ES-I3 (cell line): ENCODE data around the gene FCHSD2.

Experiments
- H3K36me3 ChIP-seq: 2 replicates; pipeline ENCODE4 v1.6.1; 2013; ENCODE audit warnings: mild to moderate bottlenecking, low read length, control low read depth, moderate library complexity; ENCODE audit not compliant: insufficient read depth
- H3K4me1 ChIP-seq: 2 replicates; pipeline ENCODE4 v1.6.1; 2013; ENCODE audit warnings: mild to moderate bottlenecking, control low read depth, low read length; ENCODE audit not compliant: insufficient read depth
- H3K9ac ChIP-seq: 2 replicates; pipeline ENCODE4 v1.6.1; 2013; ENCODE audit warnings: low read depth, mild to moderate bottlenecking, low read length, moderate library complexity
- H3K9me3 ChIP-seq: 2 replicates; pipeline ENCODE4 v1.6.1; 2013; ENCODE audit warnings: mild to moderate bottlenecking, low read length, moderate library complexity; ENCODE audit not compliant: control insufficient read depth, insufficient read depth

Gene FCHSD2

GRCh38 chr11:73018856-73019255 lies 123.3 kb downstream of the FCHSD2 start:
- Histone ChIP-seq H3K9me3 (peaks cover 1% of the 10 kb centered on the region; the same call in 1 of the 2 replicates), H3K9ac (no peak overlapping the region), H3K4me1 (peaks cover 3% of the 10 kb centered on the region), H3K36me3 (no peaks in the 10 kb centered on the region)

GRCh38 chr11:73017024-73017751 lies 124.9 kb downstream of the FCHSD2 start:
- no peak overlapping the region for H3K9ac ChIP-seq

GRCh38 chr11:73013021-73013420 lies 129.1 kb downstream of the FCHSD2 start:
- Histone ChIP-seq H3K9ac (no peak overlapping the region), H3K36me3 (no peaks in the 10 kb centered on the region), H3K9me3 (peaks cover 6% of the 10 kb centered on the region; the same call in 1 of the 2 replicates), H3K4me1 (peaks cover 27% of the 10 kb centered on the region)

More at GRCh38 chr11:73017024-73017751, 124.9 kb downstream of the FCHSD2 start:
- H3K36me3 ChIP-seq = no peaks in the 10 kb centered on the region
- no peaks in the 10 kb centered on the region for H3K9me3 ChIP-seq
- peaks cover 16% of the 10 kb centered on the region for H3K4me1 ChIP-seq

- Histone ChIP-seq H3K4me1 (peaks cover 27% of the 10 kb centered on the region), H3K9me3 (peaks cover 6% of the 10 kb centered on the region; the same call in 1 of the 2 replicates), H3K9ac (no peak overlapping the region), H3K36me3 (no peaks in the 10 kb centered on the region)
These were observed 129.8 kb downstream of the FCHSD2 start for GRCh38 chr11:73012121-73012863.

GRCh38 chr11:73011126-73011817 lies 130.8 kb downstream of the FCHSD2 start:
- peaks cover 27% of the 10 kb centered on the region for H3K4me1 ChIP-seq
- H3K9me3 ChIP-seq = peaks cover 6% of the 10 kb centered on the region; the same call in 1 of the 2 replicates
- no peak overlapping the region for H3K9ac ChIP-seq
- no peaks in the 10 kb centered on the region for H3K36me3 ChIP-seq

- Histone ChIP-seq H3K36me3 (no peaks in the 10 kb centered on the region), H3K4me1 (peaks cover 27% of the 10 kb centered on the region), H3K9ac (no peak overlapping the region), H3K9me3 (peaks cover 6% of the 10 kb centered on the region; the same call in 1 of the 2 replicates)
These were observed 132.1 kb downstream of the FCHSD2 start for GRCh38 chr11:73009972-73010371.

- H3K36me3 ChIP-seq = no peaks in the 10 kb centered on the region
- no peak overlapping the region for H3K9ac ChIP-seq
- no peaks in the 10 kb centered on the region for H3K4me1 ChIP-seq
- no peaks in the 10 kb centered on the region for H3K9me3 ChIP-seq
These were observed 138.0 kb downstream of the FCHSD2 start for GRCh38 chr11:73004088-73004487.

- Histone ChIP-seq H3K9ac (no peak overlapping the region), H3K36me3 (no peaks in the 10 kb centered on the region), H3K9me3 (no peaks in the 10 kb centered on the region), H3K4me1 (no peaks in the 10 kb centered on the region)
These were observed 139.0 kb downstream of the FCHSD2 start for GRCh38 chr11:73003088-73003487.

GRCh38 chr11:73002214-73002613 lies 139.9 kb downstream of the FCHSD2 start:
- no peaks in the 10 kb centered on the region for H3K36me3 ChIP-seq

GRCh38 chr11:73001615-73002014 lies 140.5 kb downstream of the FCHSD2 start:
- Histone ChIP-seq H3K9ac (no peak overlapping the region), H3K4me1 (no peaks in the 10 kb centered on the region), H3K36me3 (no peaks in the 10 kb centered on the region), H3K9me3 (no peaks in the 10 kb centered on the region)

More at GRCh38 chr11:73002214-73002613, 139.9 kb downstream of the FCHSD2 start:
- H3K4me1 ChIP-seq = no peaks in the 10 kb centered on the region
- H3K9ac ChIP-seq = no peak overlapping the region
- H3K9me3 ChIP-seq = no peaks in the 10 kb centered on the region

GRCh38 chr11:72998676-72999075 lies 143.4 kb downstream of the FCHSD2 start:
- Histone ChIP-seq H3K9me3 (no peaks in the 10 kb centered on the region), H3K36me3 (no peaks in the 10 kb centered on the region), H3K4me1 (no peaks in the 10 kb centered on the region), H3K9ac (no peak overlapping the region)

- no peaks in the 10 kb centered on the region for H3K4me1 ChIP-seq
- H3K9ac ChIP-seq = no peak overlapping the region
- no peaks in the 10 kb centered on the region for H3K36me3 ChIP-seq
- H3K9me3 ChIP-seq = no peaks in the 10 kb centered on the region
These were observed 145.2 kb downstream of the FCHSD2 start for GRCh38 chr11:72996959-72997358.

- H3K36me3 ChIP-seq = no peaks in the 10 kb centered on the region
These were observed 152.4 kb downstream of the FCHSD2 start for GRCh38 chr11:72989727-72990126.

GRCh38 chr11:72988821-72989220 lies 153.3 kb downstream of the FCHSD2 start:
- Histone ChIP-seq H3K9ac (no peak overlapping the region), H3K9me3 (no peaks in the 10 kb centered on the region)

More at GRCh38 chr11:72989727-72990126, 152.4 kb downstream of the FCHSD2 start:
- Histone ChIP-seq H3K9ac (no peak overlapping the region), H3K9me3 (no peaks in the 10 kb centered on the region), H3K4me1 (peaks cover 8% of the 10 kb centered on the region; the same call in 1 of the 2 replicates)

More at GRCh38 chr11:72988821-72989220, 153.3 kb downstream of the FCHSD2 start:
- peaks cover 10% of the 10 kb centered on the region; the same call in 1 of the 2 replicates for H3K4me1 ChIP-seq
- H3K36me3 ChIP-seq = no peaks in the 10 kb centered on the region
